A549 treated with AZD2906 at 1 μM for 4 hours (cell line): Measurements from ENCODE around the gene ATP10D. TPM values are rescaled to one million over a fixed set of nuclear protein-coding genes. Genes with fewer than 3 reads are reported as not detected.

Experiments used
- total RNA-seq: library from RNA; stranded (reverse); fragments of 200-300 nt; extraction: Qiagen RNA extraction; gene quantifications from 5 replicates; pipeline ENCODE4 v1.2.3, GENCODE V29; 2022

ATP10D gene
- 2.0 to 2.4 TPM (median 2.3 TPM) in 5 replicates for total RNA-seq

DNA sequence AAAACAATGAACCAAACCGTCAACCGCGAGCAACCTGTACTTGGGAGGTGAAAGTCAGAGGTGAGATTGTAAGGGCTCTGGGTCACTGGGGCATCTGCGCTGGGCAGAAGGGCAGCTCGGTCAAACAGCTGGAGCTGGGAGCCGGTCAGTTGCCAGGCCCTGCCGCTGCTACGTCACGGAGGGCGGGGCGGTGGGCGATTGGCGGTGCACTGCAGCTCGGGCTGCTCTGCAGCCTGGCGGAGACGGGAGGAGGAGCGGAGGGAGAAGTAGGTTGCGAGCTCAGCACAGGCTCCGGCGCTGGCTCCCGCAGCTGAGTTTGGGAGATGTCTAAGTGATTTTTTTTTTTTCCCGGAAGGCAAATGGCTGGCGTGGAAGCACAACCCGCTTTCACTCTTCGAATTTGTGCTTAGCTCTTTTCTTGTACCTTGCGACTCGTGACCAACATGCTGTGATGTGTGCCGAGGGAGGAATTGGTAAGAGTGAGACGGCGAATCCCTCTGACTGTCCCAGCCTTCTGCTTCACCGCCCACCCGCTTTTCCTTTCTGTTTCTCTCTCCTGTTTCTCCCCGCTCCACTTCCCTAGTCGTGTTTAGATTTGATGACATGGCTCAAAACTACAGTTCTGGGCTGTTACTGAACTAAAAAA lies at the start of gene ATP10D:
Gene ATP10D, plus strand, starts transcription at position 229 of the 646 bp plus-strand sequence. CDS start 27,266 bp downstream, outside the sequence.

DNA sequence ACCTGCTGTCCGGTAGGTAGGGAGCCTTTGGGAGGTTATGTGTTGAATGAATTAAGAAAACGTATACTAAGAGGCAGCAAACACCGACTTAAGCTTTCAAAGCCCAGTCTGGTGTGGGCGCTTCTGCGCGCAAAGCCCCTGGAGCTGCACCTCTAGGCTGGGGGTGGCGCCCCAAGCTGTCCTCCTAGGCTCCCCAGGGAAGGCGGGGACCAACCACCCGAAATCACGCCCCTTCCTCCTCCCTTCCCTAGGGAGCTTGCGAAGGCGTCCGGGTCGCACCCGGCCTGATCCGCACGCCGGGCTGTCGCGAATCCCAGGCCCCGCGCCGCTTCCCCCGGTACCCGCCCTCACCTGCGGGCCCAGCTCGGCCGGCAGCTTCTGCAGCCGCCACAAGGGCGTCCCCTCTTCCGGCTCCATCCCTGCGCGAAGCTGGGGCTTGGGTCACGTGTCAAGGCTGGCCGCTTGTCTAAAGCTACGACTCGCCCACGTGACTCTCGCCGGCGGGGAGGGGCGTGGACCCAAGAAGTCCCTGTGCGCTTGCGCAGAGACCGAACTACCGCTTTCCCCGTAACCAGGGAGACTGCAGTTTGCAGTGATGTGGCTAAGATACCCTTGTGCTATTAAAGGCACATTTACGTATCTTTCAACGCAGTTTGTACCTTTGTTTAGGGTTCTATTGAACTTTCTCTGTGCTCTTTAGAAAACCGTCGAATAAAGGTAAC lies 21.7 kb upstream of the ATP10D start, which contains the start of gene COMMD8:
Gene COMMD8, minus strand, starts transcription at position 468 of the 722 bp plus-strand sequence. Its CDS starts 51 bp downstream, at position 417.

Other genes starting within 250 kb of the ATP10D start
- gene COMMD8, start 21.6 kb upstream of the ATP10D start, total RNA-seq, result 12.3 to 13.3 TPM (median 12.6 TPM) in 5 replicates